PC-9 (cell line): ENCODE measurements around the gene HTR5A.

Source experiments
- CTCF ChIP-seq: fragments of 200-600 bp; sonication (generic); conservative IDR thresholded peaks from 2 replicates; pipeline ENCODE4 v1.6.1; 2017; ENCODE audit warnings: mixed run types, antibody characterized with exemption, mild to moderate bottlenecking, moderate library complexity
- EZH2 ChIP-seq: fragments of 200-600 bp; sonication (generic); IDR thresholded peaks from 2 replicates; pipeline ENCODE4 v1.8.0; 2017; ENCODE audit warnings: antibody characterized with exemption, low read depth

GRCh38 chr7:155021699-155022145, 48.4 kb upstream of the HTR5A start:
- TF ChIP-seq CTCF (no peak), EZH2 (no peak)
